ENCODE data around the gene CD1B.
"Not testable (repeated sequence)": the region's sequence is repeated elsewhere in the genome, so short reads cannot be mapped to it uniquely, and the experiment has no call there.

CD1B gene

DNA sequence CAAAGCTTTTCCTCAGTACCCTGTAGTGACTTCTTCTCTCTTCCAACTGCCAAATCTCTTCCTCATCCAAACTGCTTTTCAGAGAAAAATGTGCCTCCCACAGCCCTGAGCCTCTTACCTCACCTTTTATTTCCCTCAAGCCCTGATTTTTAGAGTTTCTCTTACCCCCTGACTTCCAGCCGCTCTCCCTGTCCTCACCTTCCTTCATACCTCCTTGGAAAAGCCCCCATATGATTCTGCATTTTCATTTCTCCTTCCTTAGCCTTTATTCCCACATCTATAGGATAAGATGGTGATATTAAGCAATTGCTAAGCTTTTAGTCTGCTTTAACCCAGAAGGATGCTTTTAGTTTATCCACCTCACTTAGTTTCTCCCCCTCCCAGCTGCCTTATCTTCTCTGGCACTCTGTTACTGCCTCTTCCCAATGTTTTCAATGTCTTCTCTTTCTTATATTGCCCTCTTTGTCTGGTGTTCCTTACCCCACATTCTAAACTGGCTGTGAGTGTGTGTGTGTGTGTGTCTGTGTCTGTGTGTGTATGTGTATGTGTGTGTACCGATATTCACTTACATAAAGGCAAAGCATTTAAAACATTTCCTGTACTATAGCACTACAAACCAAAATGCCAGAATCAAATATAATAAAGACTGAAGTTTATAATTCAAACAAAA lies at the start of gene CD1B:
CD1B (minus strand) TSS at position 51 of the 670 bp plus-strand sequence. CDS start 108 bp downstream, outside the sequence.
- no peak for DNase-seq

DNA sequence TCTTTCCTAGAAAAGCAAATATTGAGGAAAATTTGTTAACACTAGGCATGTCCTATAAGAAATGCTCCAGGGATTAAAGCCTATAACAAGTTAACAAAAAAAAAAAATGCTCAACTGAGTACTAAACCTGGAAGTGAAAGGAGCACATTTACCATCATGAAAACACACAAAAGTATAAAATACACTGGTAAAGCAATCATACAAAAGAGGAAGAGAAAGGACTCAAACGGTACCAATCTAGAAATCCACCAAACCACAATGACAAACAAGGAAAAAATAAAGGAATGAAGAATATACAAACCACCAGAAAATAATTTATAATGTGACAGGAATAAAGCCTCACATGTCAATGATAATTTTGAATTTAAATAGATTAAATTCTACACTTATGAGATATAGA lies 43.5 kb upstream of the CD1B start:
- no peak for DNase-seq

DNA sequence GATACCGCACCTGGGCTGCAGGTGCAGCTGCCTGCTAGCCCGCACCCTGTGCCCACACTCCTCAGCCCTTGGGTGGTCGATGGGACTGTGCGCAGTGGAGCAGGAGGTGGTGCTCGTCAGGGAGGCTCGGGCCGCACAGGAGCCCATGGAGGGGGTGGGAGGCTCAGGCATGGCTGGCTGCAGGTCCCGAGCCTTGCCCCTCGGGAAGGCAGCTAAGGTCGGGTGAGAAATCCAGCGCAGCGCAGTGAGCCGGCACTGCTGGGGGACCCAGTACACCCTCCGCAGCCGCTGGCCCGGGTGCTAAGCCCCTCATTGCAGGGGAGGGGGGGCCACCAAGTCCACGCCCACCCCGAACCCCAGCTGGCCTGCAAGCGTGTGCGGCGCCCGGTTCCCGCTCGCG lies 42.8 kb upstream of the CD1B start:
- DNase-seq: not testable (repeated sequence)

GRCh38 chr1:158371188-158371953 lies 40.0 kb upstream of the CD1B start:
- DNase-seq: no peak

GRCh38 chr1:158366783-158367182 lies 35.5 kb upstream of the CD1B start:
- no peak for DNase-seq

- no peak for DNase-seq
Observed at GRCh38 chr1:158362941-158363340, 31.6 kb upstream of the CD1B start.

DNA sequence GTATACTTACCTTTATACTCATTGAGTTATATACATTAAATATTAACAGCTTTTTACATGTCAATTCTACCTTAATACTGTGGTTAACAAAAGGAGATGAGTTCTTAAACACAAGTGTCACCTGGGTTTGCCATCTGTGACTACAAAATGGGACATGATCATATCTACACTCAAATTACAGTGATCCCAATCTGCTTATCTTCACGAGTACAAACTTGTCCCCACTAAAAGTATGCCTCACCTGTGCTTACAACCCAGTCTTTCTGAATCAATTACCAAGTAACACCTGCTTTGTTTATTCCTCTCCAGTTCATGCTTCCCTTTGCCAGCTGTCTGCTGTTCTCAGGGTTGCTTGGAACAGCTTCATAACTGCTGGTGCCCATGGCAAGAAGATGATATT lies 31.2 kb upstream of the CD1B start:
- peak; percentile 54 for DNase-seq

DNA sequence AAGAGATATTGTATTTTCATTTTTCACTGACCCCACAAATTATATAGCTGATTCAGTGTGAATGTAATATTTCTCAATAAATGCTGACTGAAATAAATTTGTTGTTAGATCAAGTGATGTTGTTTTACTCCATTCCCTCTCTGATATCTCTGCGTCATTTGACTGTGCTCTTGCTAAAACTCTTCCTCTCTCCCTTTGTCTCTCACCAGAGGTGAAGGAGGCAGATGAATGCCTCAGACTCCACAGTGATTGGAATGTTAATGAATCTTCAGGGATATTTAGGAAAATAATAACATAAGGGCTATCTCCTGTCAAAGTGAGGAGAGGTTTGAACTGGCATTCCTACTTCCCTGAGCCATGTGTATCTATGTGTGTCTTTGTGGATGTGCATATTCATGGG lies 26.1 kb upstream of the CD1B start:
- no peak for DNase-seq

DNA sequence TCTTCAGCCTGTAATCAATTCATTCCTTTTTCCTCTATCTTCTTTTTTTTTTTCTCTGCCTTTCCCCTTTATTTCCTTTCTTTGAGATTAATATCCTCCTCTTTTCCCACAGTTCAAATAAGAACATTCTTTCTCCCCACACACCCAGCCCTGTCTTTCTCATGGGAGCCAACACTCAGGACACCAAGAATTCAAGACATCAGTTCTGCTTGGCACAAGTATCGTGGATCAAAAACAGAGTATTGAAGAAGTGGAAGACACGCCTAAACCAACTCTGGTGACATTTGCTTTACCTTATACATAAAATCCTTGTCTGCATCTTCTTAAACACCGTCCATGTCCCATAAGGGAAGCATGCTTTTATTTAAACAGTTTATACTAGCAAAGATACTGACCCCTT lies 25.3 kb upstream of the CD1B start:
- DNase-seq: no peak

DNA sequence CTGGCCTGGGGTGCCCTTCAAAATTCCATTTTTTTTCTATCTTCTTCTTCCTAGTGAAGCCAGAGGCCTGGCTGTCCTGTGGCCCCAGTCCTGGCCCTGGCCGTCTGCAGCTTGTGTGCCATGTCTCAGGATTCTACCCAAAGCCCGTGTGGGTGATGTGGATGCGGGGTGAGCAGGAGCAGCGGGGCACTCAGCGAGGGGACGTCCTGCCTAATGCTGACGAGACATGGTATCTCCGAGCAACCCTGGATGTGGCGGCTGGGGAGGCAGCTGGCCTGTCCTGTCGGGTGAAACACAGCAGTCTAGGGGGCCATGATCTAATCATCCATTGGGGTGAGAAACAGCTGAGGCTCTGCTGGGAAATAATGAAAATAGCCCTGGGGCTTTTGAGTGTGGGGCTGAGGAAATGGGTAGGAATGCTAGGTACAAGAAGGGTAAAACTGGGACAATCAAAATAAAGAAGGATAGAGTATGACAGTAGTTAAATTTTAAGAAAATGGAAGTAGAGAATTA lies 24.5 kb upstream of the CD1B start:
- no peak for DNase-seq

DNA sequence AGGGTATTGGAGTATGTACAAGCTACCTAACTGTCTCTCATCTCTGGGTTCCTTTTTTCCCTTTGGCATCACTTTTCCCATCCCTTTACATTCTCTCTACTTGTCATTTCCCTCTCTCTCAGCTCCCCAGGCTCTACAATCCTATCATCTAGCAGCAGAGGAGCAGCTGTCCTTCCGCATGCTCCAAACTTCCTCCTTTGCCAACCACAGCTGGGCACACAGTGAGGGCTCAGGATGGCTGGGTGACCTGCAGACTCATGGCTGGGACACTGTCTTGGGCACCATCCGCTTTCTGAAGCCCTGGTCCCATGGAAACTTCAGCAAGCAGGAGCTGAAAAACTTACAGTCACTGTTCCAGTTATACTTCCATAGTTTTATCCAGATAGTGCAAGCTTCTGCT lies 22.9 kb upstream of the CD1B start:
- DNase-seq: no peak

DNA sequence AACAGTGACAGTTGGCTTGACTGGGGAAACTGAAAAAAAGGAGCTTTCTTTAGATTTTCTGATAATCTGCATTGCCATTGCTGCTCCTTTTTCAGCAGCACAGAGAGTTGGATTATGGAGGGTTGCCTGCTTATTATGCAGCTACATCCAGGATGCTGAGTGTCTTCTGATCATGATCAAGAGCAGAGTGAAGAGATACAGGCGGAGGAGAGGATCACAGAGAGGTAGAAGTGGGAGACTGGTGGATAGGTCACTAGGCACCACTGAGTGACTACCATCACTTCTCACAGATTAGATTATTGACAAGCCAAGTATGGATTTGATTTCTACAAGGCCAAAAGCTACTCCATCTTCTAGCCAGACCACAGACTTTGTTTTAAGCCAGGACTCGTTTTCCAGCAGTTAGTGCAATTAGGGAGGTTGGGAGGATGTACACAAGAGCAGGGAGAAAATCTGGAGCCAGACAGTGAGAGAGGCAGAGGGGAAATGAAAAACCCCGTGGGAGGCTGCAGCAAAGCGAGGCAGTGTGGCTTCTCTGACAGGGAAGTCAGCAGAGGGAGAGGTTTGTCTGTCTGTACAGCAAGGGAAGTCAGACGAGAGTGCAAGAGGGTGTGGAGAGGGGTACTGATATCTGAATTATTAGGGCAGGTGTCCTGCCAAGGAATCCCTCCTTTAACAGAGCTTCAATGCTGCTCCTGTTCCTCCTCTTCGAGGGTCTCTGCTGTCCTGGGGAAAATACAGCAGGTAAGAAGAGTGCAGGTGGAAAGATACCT lies 22.2 kb upstream of the CD1B start, which contains the start of gene CD1E:
CD1E (plus strand) TSS at position 592 of the 773 bp plus-strand sequence; CDS start at position 687, 95 bp downstream.
- DNase-seq: no peak

DNA sequence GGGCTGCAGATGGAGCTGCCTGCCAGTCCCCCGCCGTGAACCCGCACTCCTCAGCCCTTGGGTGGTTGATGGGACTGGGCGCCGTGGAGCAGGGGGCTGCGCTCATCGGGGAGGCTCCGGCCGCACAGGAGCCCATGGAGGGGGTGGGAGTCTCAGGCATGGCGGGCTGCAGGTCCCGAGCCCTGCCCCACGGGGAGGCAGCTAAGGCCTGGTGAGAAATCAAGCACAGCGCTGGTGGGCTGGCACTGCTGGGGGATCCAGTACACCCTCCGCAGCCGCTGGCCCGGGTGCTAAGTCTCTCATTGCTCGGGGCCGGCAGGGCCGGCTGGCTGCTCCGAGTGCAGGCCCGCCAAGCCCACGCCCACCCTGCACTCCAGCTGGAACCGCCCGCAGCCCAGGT lies 17.6 kb upstream of the CD1B start:
- DNase-seq: not testable (repeated sequence)

- not testable (repeated sequence) for DNase-seq
Observed at GRCh38 chr1:158336413-158336812, 5.1 kb upstream of the CD1B start.

DNA sequence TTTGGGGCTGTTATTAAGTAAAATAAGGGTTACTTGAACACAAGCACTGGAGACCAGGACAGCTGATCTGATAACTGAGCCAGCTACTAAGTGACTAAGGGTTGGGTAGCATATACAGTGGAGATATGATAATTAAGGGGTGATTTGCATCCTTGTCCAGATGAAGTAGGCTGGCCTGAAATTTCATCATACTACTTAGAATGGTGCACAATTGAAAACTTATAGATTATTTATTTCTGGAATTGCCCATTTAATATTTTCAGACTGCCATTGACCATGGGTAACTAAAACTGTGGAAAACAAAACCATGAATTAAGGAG lies 3.8 kb upstream of the CD1B start:
- no peak for DNase-seq

DNA sequence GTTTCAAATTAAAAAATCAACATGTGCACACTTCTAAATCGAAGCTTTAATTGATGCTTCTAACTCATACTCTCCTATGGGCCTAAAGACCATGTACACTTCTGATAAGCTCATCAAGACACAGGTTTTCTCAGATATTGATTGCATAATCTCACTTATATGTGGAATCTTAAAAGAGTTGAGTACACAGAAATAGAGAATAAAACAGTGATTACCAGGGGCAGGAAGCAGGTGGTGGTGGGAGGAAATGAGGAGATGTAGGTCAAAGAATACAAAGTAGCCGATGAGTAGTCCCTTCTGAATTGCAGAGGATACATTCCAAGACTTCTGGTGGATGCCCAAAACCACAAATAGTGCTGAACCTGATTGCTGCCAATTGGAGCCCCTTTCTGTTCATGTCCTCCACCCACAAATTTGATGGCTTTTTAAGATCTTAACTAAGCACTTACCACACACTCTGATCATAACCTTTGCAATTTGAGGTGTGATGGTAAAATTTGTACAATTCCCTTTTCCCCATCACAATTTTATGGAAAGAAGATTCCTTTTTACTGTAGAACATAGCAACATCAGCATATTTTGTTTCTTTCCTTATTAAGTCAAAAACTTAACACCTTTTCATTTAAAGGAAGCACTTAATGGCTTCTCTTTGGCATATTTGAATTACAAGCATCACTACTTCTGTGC lies 3.3 kb upstream of the CD1B start:
- DNase-seq: no peak

DNA sequence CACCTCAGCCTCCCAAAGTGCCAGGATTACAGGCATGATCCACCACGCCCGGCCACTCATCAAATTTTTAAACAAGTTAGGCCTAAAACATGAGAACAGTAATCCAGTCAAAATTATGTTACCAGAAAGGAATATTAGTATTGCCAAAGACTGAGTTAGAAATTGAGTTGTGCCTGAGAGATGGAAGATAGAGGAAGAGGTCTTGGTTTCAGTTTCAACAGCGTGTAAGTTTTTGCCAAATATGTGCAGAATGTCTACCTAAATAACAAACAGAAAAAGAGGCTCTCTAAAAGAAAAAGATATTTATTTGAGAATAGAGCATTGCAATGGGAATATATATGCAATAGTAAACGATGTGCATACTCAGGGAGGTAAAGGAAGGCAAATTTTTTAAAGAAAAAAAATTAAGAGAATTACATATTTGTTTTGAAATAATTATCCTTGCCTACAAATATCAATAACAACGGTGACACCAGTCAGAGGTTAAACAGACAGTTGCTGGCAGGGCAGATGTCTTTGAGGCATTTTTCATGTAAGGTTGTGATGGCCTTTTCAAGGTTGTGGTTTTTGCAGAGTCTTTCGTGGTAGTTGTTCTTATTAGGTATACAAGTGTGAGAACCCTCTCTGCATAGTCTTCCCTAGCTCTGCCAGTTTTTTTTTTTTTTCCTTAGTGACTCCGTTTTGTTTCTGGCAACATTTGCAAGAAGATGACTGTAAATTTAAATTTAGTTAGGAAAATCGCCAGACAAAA lies 2.2 kb upstream of the CD1B start:
- DNase-seq: no peak

- DNase-seq: no peak
Observed at GRCh38 chr1:158331106-158331425, 265 bp downstream of the CD1B start.

GRCh38 chr1:158330391-158331105 lies 783 bp downstream of the CD1B start:
- DNase-seq: no peak

- no peak for DNase-seq
Observed at GRCh38 chr1:158329733-158330132, 1.6 kb downstream of the CD1B start.

DNA sequence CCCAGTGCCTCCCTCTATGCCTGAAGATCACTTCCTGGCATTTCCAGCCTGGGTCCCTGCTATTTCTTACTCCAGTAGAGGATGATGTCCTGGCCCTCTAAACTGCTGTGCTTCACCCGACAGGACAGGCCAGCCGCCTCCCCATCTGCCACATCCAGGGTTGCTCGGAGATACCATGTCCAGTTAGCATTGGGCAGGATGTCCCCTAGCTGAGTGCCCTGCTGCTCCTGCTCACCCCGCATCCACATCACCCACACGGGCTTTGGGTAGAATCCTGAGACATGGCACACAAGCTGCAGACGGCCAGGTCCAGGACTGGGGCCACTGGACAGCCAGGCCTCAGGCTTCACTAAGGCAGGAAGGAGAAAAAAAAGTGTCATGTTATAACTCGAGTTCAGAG lies 2.0 kb downstream of the CD1B start:
- no peak for DNase-seq

DNA sequence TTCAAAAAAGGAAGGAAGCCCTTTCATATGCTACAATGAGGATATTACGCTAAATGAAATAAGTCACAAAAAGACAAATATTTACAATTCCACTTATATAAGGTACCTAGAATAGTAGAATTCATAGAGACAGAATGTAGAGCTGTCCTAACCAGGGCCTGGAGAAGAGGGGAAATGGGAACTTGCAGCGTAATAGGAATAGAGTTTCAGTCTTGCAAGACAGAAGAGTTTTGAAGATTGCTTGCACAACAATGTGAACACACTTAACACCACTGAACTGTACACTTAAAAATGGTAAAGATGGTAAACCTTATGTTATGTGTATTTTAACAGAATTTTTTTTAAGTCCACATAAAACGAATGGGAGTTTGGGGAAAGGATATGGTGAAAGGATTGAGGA lies 2.9 kb downstream of the CD1B start:
- no peak for DNase-seq

Measured in NCI-H510A treated with DMSO at 0.1 percent for 48 hours (cell line).